ENCODE results near the gene BLVRB.
"Not testable (repeated sequence)": the region's sequence is repeated elsewhere in the genome, so short reads cannot be mapped to it uniquely, and the experiment has no call there.

Gene BLVRB

GRCh38 chr19:40494191-40494838 lies 28.8 kb upstream of the BLVRB start:
- no peak for TF ChIP-seq CTCF (IDR thresholded peaks at IDR 0.05; ENCODE audit: insufficient read depth, low read length, poor library complexity, severe bottlenecking)
- Histone ChIP-seq H3K4me3 (replicated peaks; ENCODE audit: low read depth, low read length) (no peak overlapping the region), H3K36me3 (ENCODE audit: control insufficient read depth, insufficient read depth, low read length) (no peaks in the 10 kb centered on the region), H3K27me3 (replicated peaks; ENCODE audit: control insufficient read depth, insufficient read depth, low read length) (no peaks in the 10 kb centered on the region)
- DNase-seq (ENCODE audit: extremely low read depth, insufficient read length), result no peak

DNA sequence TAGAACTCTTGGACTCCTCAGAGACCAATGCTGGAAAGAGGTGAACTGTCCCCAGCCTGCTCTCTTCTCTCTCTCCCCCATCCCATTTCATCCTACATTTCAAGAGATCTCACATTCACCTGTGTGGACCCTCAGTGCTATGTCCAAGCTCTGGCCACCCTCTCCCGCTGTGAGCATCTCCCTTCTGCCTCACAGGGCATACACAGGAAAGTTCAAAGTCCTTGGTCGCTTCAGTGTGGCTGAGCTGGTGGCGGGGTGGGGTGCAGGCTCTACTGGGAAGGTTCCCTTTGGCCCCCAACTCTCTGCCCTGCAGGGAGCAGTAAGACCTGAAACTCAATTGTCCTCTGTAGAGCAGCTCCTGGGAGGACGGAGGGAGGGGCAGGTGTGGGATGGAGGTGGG lies 28.2 kb upstream of the BLVRB start:
- no peak for DNase-seq (ENCODE audit: extremely low read depth, insufficient read length)
- H3K36me3 ChIP-seq (ENCODE audit: control insufficient read depth, insufficient read depth, low read length), result no peaks in the 10 kb centered on the region
- TF ChIP-seq CTCF (IDR thresholded peaks at IDR 0.05; ENCODE audit: insufficient read depth, low read length, poor library complexity, severe bottlenecking), result no peak
- no peaks in the 10 kb centered on the region for H3K27me3 ChIP-seq (replicated peaks; ENCODE audit: control insufficient read depth, insufficient read depth, low read length)
- H3K4me3 ChIP-seq (replicated peaks; ENCODE audit: low read depth, low read length), result no peak overlapping the region

- Histone ChIP-seq H3K27me3 (replicated peaks; ENCODE audit: control insufficient read depth, insufficient read depth, low read length) (no peaks in the 10 kb centered on the region), H3K4me3 (replicated peaks; ENCODE audit: low read depth, low read length) (no peak overlapping the region), H3K36me3 (ENCODE audit: control insufficient read depth, insufficient read depth, low read length) (no peaks in the 10 kb centered on the region)
- no peak for TF ChIP-seq CTCF (IDR thresholded peaks at IDR 0.05; ENCODE audit: insufficient read depth, low read length, poor library complexity, severe bottlenecking)
- no peak for DNase-seq (ENCODE audit: extremely low read depth, insufficient read length)
Measured at GRCh38 chr19:40492274-40492673, 26.7 kb upstream of the BLVRB start.

DNA sequence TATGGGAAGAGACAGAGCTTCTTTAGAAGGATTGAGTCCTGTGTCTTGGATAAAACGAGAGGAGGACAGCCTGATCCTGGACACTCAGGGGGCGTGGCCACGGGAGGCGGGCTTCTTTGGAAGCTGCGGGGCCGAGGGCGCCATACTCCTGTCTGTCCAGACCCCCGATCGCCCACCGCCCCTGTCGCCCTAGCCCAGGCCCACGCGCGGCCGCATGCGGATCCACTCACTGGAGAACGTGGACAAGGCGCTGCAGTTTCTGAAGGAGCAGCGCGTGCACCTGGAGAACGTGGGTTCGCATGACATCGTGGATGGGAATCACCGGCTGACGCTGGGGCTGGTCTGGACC lies 24.3 kb upstream of the BLVRB start:
- TF ChIP-seq CTCF (IDR thresholded peaks at IDR 0.05; ENCODE audit: insufficient read depth, low read length, poor library complexity, severe bottlenecking), result no peak
- no peaks in the 10 kb centered on the region for H3K27me3 ChIP-seq (replicated peaks; ENCODE audit: control insufficient read depth, insufficient read depth, low read length)
- DNase-seq (ENCODE audit: extremely low read depth, insufficient read length), result no peak
- no peaks in the 10 kb centered on the region for H3K36me3 ChIP-seq (ENCODE audit: control insufficient read depth, insufficient read depth, low read length)
- no peak overlapping the region for H3K4me3 ChIP-seq (replicated peaks; ENCODE audit: low read depth, low read length)

GRCh38 chr19:40486017-40486416 lies 20.5 kb upstream of the BLVRB start:
- no peak for DNase-seq (ENCODE audit: extremely low read depth, insufficient read length)

DNA sequence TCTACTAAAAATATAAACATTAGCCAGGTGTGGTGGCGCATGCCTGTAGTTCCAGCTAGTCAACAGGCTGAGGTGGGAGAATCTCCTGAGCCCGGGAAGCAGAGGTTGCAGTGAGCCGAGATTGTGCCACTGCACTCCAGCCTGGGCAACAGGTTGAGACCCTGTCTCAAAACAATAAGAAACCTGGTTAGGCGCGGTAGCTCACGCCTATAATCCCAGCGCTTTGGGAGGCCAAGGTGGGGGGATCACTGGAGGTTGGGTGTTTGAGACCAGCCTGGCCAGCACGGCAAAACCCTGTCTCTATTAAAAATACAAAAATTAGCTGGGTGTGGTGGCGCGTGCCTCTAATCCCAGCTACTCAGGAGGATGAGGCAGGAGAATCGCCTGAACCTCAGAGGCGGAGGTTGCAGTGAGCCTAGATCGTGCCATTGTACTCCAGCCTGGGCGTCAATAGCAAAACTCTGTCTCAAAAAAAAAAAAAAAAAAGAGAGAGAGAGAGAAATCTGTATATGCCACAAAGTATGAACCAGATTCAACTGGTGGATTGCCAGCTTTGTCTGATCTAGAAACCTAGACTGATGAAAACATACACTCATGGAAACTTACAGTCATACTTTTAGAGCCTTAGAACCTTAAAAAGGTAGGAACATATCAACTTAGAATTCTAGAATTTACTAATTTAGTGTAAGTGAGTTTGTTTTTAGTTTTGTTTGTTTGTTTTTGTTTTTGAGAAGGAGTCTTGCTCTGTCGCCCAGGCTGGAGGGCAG lies 10.5 kb upstream of the BLVRB start:
- DNase-seq (ENCODE audit: extremely low read depth, insufficient read length); H3K27me3 ChIP-seq (replicated peaks; ENCODE audit: control insufficient read depth, insufficient read depth, low read length); H3K36me3 ChIP-seq (ENCODE audit: control insufficient read depth, insufficient read depth, low read length); H3K4me3 ChIP-seq (replicated peaks; ENCODE audit: low read depth, low read length): not testable (repeated sequence)

More at GRCh38 chr19:40486017-40486416, 20.5 kb upstream of the BLVRB start:
- Histone ChIP-seq H3K4me3 (replicated peaks; ENCODE audit: low read depth, low read length) (no peak overlapping the region), H3K36me3 (ENCODE audit: control insufficient read depth, insufficient read depth, low read length) (no peaks in the 10 kb centered on the region), H3K27me3 (replicated peaks; ENCODE audit: control insufficient read depth, insufficient read depth, low read length) (no peaks in the 10 kb centered on the region)
- no peak for TF ChIP-seq CTCF (IDR thresholded peaks at IDR 0.05; ENCODE audit: insufficient read depth, low read length, poor library complexity, severe bottlenecking)

Measured in GM06990 (cell line).